DOHH2 (cell line): ENCODE results near the gene MRPS2.
"Not testable (repeated sequence)": the region's sequence is repeated elsewhere in the genome, so short reads cannot be mapped to it uniquely, and the experiment has no call there.

Experiments used
- H3F3A ChIP-seq: fragments of 200-600 bp; sonication (generic), shearing (Covaris generic); 2 replicates; pipeline ENCODE4 v1.6.0; 2016; ENCODE audit warnings: antibody characterized with exemption, mild to moderate bottlenecking; ENCODE audit not compliant: control insufficient read depth, insufficient read depth
- H3K27ac ChIP-seq: fragments of 200-600 bp; sonication (generic); 2 replicates; pipeline ENCODE4 v1.5.1; 2014; ENCODE audit warnings: low read depth, mild to moderate bottlenecking, low read length, moderate library complexity
- H3K27me3 ChIP-seq: fragments of 200-600 bp; sonication (generic); 2 replicates; pipeline ENCODE4 v1.6.1; 2014; ENCODE audit warnings: mild to moderate bottlenecking, low read length, mixed read lengths; ENCODE audit not compliant: control insufficient read depth
- H3K36me3 ChIP-seq: fragments of 200-600 bp; sonication (generic); 2 replicates; pipeline ENCODE4 v1.6.1; 2014; ENCODE audit warnings: mild to moderate bottlenecking, low read length, moderate library complexity, mixed read lengths; ENCODE audit not compliant: control insufficient read depth
- H3K4me1 ChIP-seq: fragments of 200-600 bp; sonication (generic); 2 replicates; pipeline ENCODE4 v1.6.1; 2014; ENCODE audit warnings: mild to moderate bottlenecking, low read length, mixed read lengths; ENCODE audit not compliant: control insufficient read depth
- H3K4me2 ChIP-seq: fragments of 200-600 bp; sonication (generic); 2 replicates; pipeline ENCODE4 v1.6.0; 2014; ENCODE audit warnings: mild to moderate bottlenecking, low read length, moderate library complexity
- H3K4me3 ChIP-seq: fragments of 200-600 bp; sonication (generic); 2 replicates; pipeline ENCODE4 v1.5.1; 2014; ENCODE audit warnings: mild to moderate bottlenecking, low read length, mixed read lengths
- H3K79me2 ChIP-seq: fragments of 200-600 bp; sonication (generic); 2 replicates; pipeline ENCODE4 v1.6.1; 2014; ENCODE audit warnings: mild to moderate bottlenecking, low read length, mixed read lengths; ENCODE audit not compliant: control insufficient read depth
- H3K9me2 ChIP-seq: fragments of 200-600 bp; sonication (generic); replicated peaks from 2 replicates; pipeline ENCODE4 v1.6.1; 2014; ENCODE audit warnings: mild to moderate bottlenecking, low read length, mixed read lengths; ENCODE audit not compliant: control insufficient read depth
- H3K9me3 ChIP-seq: fragments of 200-600 bp; sonication (generic); 2 replicates; pipeline ENCODE4 v1.6.1; 2014; ENCODE audit warnings: antibody characterized with exemption, low read length, mixed read lengths; ENCODE audit not compliant: control insufficient read depth, insufficient read depth
- H4K20me1 ChIP-seq: fragments of 200-600 bp; sonication (generic); 2 replicates; pipeline ENCODE4 v1.6.0; 2014; ENCODE audit warnings: low read depth, mild to moderate bottlenecking, antibody characterized with exemption, low read length, moderate library complexity; ENCODE audit not compliant: control insufficient read depth, insufficient read depth
- CTCF ChIP-seq: fragments of 200-600 bp; sonication (generic); IDR thresholded peaks from one replicate; pipeline ENCODE4 v1.5.1; 2014; ENCODE audit warnings: antibody characterized with exemption, mild to moderate bottlenecking, low read depth, low read length; ENCODE audit not compliant: poor library complexity, severe bottlenecking
- EZH2phosphoT487 ChIP-seq: fragments of 200-600 bp; sonication (generic); IDR thresholded peaks from 2 replicates; pipeline ENCODE4 v1.6.1; 2017; ENCODE audit warnings: borderline replicate concordance, mild to moderate bottlenecking, antibody characterized with exemption, low read length, moderate library complexity, mixed read lengths

Gene MRPS2

GRCh38 chr9:135531096-135531495 lies 30.6 kb downstream of the MRPS2 start:
- Histone ChIP-seq H3F3A (0 out of 2 replicates have a peak, but pooled peaks cover 2% of the 10 kb centered on the region), H3K9me2 (no peaks in the 10 kb centered on the region), H3K4me2 (no peak overlapping the region), H3K36me3 (no peaks in the 10 kb centered on the region), H3K9me3 (no peaks in the 10 kb centered on the region), H3K4me1 (no peaks in the 10 kb centered on the region), H4K20me1 (no peaks in the 10 kb centered on the region), H3K79me2 (no peaks in the 10 kb centered on the region), H3K4me3 (no peak overlapping the region), H3K27me3 (no peaks in the 10 kb centered on the region), H3K27ac (no peak overlapping the region)
- TF ChIP-seq EZH2phosphoT487: no peak
- no peak for TF ChIP-seq CTCF

GRCh38 chr9:135533113-135533512 lies 32.6 kb downstream of the MRPS2 start:
- H3K79me2 ChIP-seq: no peaks in the 10 kb centered on the region
- TF ChIP-seq CTCF: no peak
- TF ChIP-seq EZH2phosphoT487: no peak
- no peaks in the 10 kb centered on the region for H3K36me3 ChIP-seq
- no peaks in the 10 kb centered on the region for H3K9me3 ChIP-seq
- no peaks in the 10 kb centered on the region for H3K9me2 ChIP-seq
- no peaks in the 10 kb centered on the region for H4K20me1 ChIP-seq
- H3K27me3 ChIP-seq: no peaks in the 10 kb centered on the region
- no peak overlapping the region for H3K4me3 ChIP-seq
- H3K4me2 ChIP-seq: no peak overlapping the region
- H3F3A ChIP-seq: 0 out of 2 replicates have a peak, but pooled peaks cover 2% of the 10 kb centered on the region
- H3K27ac ChIP-seq: no peak overlapping the region
- no peaks in the 10 kb centered on the region for H3K4me1 ChIP-seq

GRCh38 chr9:135533674-135534073 lies 33.2 kb downstream of the MRPS2 start:
- no peak overlapping the region for H3K4me2 ChIP-seq

GRCh38 chr9:135534192-135534711 lies 33.8 kb downstream of the MRPS2 start:
- not testable (repeated sequence) for H3K4me3 ChIP-seq, H3K9me3 ChIP-seq, H3K27ac ChIP-seq, H3K79me2 ChIP-seq, H3F3A ChIP-seq, H3K27me3 ChIP-seq, H3K9me2 ChIP-seq, H3K36me3 ChIP-seq, H3K4me1 ChIP-seq, H3K4me2 ChIP-seq, H4K20me1 ChIP-seq

More at GRCh38 chr9:135533674-135534073, 33.2 kb downstream of the MRPS2 start:
- Histone ChIP-seq H4K20me1 (no peaks in the 10 kb centered on the region), H3K4me3 (no peak overlapping the region), H3K9me3 (no peaks in the 10 kb centered on the region), H3K36me3 (no peaks in the 10 kb centered on the region), H3K9me2 (no peaks in the 10 kb centered on the region), H3K27ac (no peak overlapping the region), H3K79me2 (no peaks in the 10 kb centered on the region), H3F3A (0 out of 2 replicates have a peak, but pooled peaks cover 2% of the 10 kb centered on the region), H3K4me1 (no peaks in the 10 kb centered on the region), H3K27me3 (no peaks in the 10 kb centered on the region)
- TF ChIP-seq CTCF: no peak
- TF ChIP-seq EZH2phosphoT487: no peak

- H3F3A ChIP-seq, H3K36me3 ChIP-seq: not testable (repeated sequence)
Measured at GRCh38 chr9:135534826-135535225, 34.3 kb downstream of the MRPS2 start.

GRCh38 chr9:135535631-135536030 lies 35.1 kb downstream of the MRPS2 start:
- not testable (repeated sequence) for H3K79me2 ChIP-seq, H4K20me1 ChIP-seq, H3K27me3 ChIP-seq, H3K9me3 ChIP-seq, H3F3A ChIP-seq, H3K4me1 ChIP-seq, H3K4me3 ChIP-seq, H3K4me2 ChIP-seq, H3K36me3 ChIP-seq, H3K27ac ChIP-seq, H3K9me2 ChIP-seq

More at GRCh38 chr9:135534826-135535225, 34.3 kb downstream of the MRPS2 start:
- H3K27me3 ChIP-seq, H3K4me2 ChIP-seq, H3K79me2 ChIP-seq, H3K9me3 ChIP-seq, H3K4me1 ChIP-seq, H3K9me2 ChIP-seq, H3K4me3 ChIP-seq, H3K27ac ChIP-seq, H4K20me1 ChIP-seq: not testable (repeated sequence)
